ENCODE results near the gene MBP.

Gene MBP

DNA sequence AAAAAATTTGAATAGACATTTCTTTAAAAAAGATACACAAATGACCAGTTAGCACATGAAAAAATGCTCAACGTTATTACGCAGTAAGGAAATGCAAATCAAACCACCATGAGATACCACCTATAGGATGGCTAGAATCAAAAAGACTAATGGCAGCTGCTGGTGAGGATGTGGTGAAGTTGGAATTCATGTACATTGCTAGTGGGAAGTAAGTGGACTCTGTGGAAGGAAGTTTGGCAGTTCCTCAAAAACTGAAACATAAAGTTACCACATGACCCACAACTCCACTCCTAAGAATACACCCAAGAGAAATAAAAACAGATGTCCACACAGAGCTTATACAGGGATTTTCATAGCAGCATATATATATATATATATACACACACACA is 51.2 kb downstream of the MBP start:
- TF ChIP-seq TCF12 (IDR thresholded peaks at IDR 0.05; ENCODE audit: low read depth) (no peak), CREB1 (IDR thresholded peaks at IDR 0.05; ENCODE audit: low read depth) (no peak), EGR1 (IDR thresholded peaks at IDR 0.05) (no peak), TAF1 (IDR thresholded peaks at IDR 0.05; ENCODE audit: low read depth) (no peak), FOXM1 (IDR thresholded peaks at IDR 0.05; ENCODE audit: borderline replicate concordance, low read depth) (no peak), NFIC (IDR thresholded peaks at IDR 0.05) (no peak), TEAD4 (IDR thresholded peaks at IDR 0.05) (no peak), RAD21 (IDR thresholded peaks at IDR 0.05; ENCODE audit: low read depth) (no peak), YY1 (IDR thresholded peaks at IDR 0.05; ENCODE audit: low read depth) (no peak), ZBTB7A (IDR thresholded peaks at IDR 0.05; ENCODE audit: low read depth) (no peak), CEBPB (IDR thresholded peaks at IDR 0.05) (no peak), EP300 (IDR thresholded peaks at IDR 0.05; ENCODE audit: borderline replicate concordance) (no peak)
- TF ChIP-seq, protein P1, sequence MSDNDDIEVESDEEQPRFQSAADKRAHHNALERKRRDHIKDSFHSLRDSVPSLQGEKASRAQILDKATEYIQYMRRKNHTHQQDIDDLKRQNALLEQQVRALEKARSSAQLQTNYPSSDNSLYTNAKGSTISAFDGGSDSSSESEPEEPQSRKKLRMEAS (IDR thresholded peaks at IDR 0.05) = no peak
- TF ChIP-seq, protein P2, sequence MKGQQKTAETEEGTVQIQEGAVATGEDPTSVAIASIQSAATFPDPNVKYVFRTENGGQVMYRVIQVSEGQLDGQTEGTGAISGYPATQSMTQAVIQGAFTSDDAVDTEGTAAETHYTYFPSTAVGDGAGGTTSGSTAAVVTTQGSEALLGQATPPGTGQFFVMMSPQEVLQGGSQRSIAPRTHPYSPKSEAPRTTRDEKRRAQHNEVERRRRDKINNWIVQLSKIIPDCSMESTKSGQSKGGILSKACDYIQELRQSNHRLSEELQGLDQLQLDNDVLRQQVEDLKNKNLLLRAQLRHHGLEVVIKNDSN (IDR thresholded peaks at IDR 0.05) = no peak
- TF ChIP-seq, protein P3, sequence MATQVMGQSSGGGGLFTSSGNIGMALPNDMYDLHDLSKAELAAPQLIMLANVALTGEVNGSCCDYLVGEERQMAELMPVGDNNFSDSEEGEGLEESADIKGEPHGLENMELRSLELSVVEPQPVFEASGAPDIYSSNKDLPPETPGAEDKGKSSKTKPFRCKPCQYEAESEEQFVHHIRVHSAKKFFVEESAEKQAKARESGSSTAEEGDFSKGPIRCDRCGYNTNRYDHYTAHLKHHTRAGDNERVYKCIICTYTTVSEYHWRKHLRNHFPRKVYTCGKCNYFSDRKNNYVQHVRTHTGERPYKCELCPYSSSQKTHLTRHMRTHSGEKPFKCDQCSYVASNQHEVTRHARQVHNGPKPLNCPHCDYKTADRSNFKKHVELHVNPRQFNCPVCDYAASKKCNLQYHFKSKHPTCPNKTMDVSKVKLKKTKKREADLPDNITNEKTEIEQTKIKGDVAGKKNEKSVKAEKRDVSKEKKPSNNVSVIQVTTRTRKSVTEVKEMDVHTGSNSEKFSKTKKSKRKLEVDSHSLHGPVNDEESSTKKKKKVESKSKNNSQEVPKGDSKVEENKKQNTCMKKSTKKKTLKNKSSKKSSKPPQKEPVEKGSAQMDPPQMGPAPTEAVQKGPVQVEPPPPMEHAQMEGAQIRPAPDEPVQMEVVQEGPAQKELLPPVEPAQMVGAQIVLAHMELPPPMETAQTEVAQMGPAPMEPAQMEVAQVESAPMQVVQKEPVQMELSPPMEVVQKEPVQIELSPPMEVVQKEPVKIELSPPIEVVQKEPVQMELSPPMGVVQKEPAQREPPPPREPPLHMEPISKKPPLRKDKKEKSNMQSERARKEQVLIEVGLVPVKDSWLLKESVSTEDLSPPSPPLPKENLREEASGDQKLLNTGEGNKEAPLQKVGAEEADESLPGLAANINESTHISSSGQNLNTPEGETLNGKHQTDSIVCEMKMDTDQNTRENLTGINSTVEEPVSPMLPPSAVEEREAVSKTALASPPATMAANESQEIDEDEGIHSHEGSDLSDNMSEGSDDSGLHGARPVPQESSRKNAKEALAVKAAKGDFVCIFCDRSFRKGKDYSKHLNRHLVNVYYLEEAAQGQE (IDR thresholded peaks at IDR 0.05; ENCODE audit: low read depth) = no peak

DNA sequence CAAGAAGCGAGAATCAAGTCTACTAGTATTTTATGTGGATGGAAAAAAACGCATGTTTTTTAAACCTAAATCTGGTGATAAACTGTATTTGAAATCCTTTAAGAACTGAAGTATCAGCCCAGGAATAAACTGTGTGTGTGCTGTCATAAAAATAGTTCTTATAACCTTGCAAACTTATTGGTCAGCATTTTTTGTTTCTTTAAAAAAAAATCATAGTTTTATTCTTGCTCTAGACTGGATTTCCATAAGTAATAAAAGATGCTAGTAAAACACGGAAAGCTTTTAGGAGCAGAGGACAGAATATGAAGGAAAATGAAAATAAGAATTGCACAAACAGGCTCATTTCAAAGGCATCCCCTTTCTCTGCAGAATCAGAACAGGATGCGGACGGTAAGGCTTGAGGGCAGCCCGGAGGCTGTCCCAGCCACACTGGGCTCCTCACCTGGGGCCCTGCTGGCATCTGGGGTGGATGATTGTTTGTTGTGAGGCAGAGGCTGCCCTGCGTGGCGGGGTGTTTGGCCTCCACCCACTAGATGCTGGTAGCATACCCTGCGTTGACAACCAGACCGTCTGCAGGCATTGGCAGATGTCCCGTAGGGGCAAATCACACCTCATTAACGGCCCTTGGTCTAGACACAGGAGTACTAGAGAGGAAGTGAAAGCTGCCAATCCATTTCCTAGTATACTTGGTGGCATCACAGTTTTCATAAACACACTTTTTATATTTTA is 52.5 kb downstream of the MBP start:
- TF ChIP-seq EP300 (IDR thresholded peaks at IDR 0.05; ENCODE audit: borderline replicate concordance) (no peak), FOXM1 (IDR thresholded peaks at IDR 0.05; ENCODE audit: borderline replicate concordance, low read depth) (no peak), EGR1 (IDR thresholded peaks at IDR 0.05) (no peak), NFIC (IDR thresholded peaks at IDR 0.05) (no peak), YY1 (IDR thresholded peaks at IDR 0.05; ENCODE audit: low read depth) (no peak)
- TF ChIP-seq, protein P3 (IDR thresholded peaks at IDR 0.05; ENCODE audit: low read depth) = no peak

DNA sequence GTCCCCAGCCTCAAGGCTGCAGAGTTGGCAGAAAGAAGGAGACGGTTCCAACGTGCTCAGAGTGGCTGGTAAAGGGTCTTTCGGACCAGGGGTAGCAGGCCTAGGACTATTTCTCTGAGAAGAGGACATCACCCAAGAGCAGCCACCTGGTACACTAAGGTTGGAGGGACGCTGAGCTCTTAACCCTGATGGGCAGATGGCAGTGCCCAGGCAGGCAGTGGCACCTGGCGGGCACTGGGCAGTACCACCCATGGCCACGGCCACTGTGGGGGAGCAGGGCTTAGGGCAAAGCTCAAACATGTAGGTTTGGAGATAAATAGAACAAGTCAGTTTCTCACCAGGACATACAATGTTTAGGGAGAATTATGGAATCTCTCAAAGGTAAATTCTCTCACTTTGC is 53.5 kb downstream of the MBP start:
- TF ChIP-seq EP300 (IDR thresholded peaks at IDR 0.05; ENCODE audit: borderline replicate concordance) = no peak
- no peak for TF ChIP-seq NFIC (IDR thresholded peaks at IDR 0.05)
- TF ChIP-seq, protein P3 (IDR thresholded peaks at IDR 0.05; ENCODE audit: low read depth) = no peak
- TF ChIP-seq CEBPB (IDR thresholded peaks at IDR 0.05) = no peak
- no peak for TF ChIP-seq CREB1 (IDR thresholded peaks at IDR 0.05; ENCODE audit: low read depth)
- TF ChIP-seq, protein P1 (IDR thresholded peaks at IDR 0.05) = no peak
- no peak for TF ChIP-seq EGR1 (IDR thresholded peaks at IDR 0.05)
- TF ChIP-seq TEAD4 (IDR thresholded peaks at IDR 0.05) = no peak
- TF ChIP-seq ZBTB7A (IDR thresholded peaks at IDR 0.05; ENCODE audit: low read depth) = no peak
- TF ChIP-seq, protein P2 (IDR thresholded peaks at IDR 0.05) = no peak
- no peak for TF ChIP-seq TCF12 (IDR thresholded peaks at IDR 0.05; ENCODE audit: low read depth)
- TF ChIP-seq FOXM1 (IDR thresholded peaks at IDR 0.05; ENCODE audit: borderline replicate concordance, low read depth) = no peak
- TF ChIP-seq RAD21 (IDR thresholded peaks at IDR 0.05; ENCODE audit: low read depth) = no peak
- no peak for TF ChIP-seq TAF1 (IDR thresholded peaks at IDR 0.05; ENCODE audit: low read depth)
- TF ChIP-seq YY1 (IDR thresholded peaks at IDR 0.05; ENCODE audit: low read depth) = no peak

DNA sequence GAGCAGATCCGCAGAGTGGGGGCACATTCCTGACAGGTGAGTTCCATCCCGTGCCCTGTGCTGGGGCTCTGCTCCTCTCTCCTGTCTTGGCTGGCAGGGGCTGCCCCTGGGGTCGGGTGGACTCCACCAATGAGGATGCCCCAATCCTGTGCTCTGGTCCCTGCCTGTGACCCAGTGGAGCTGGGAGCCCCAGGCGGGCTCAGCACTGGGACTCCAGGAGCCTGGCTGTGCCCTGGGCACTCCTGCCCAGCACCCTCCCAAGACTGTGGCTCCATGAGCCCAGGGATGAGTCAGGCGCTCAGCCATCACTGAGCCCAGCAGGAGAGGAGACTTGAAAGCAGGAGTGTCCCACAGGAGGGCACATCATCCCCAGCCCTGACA is 53.9 kb downstream of the MBP start:
- TF ChIP-seq, protein P2 (IDR thresholded peaks at IDR 0.05) = no peak
- TF ChIP-seq TCF12 (IDR thresholded peaks at IDR 0.05; ENCODE audit: low read depth) = no peak
- no peak for TF ChIP-seq CEBPB (IDR thresholded peaks at IDR 0.05)
- TF ChIP-seq FOXM1 (IDR thresholded peaks at IDR 0.05; ENCODE audit: borderline replicate concordance, low read depth) = no peak
- TF ChIP-seq ZBTB7A (IDR thresholded peaks at IDR 0.05; ENCODE audit: low read depth) = no peak
- no peak for TF ChIP-seq TAF1 (IDR thresholded peaks at IDR 0.05; ENCODE audit: low read depth)
- no peak for TF ChIP-seq CREB1 (IDR thresholded peaks at IDR 0.05; ENCODE audit: low read depth)
- TF ChIP-seq, protein P3 (IDR thresholded peaks at IDR 0.05; ENCODE audit: low read depth) = no peak
- no peak for TF ChIP-seq TEAD4 (IDR thresholded peaks at IDR 0.05)
- TF ChIP-seq RAD21 (IDR thresholded peaks at IDR 0.05; ENCODE audit: low read depth) = no peak
- TF ChIP-seq, protein P1 (IDR thresholded peaks at IDR 0.05) = no peak
- no peak for TF ChIP-seq EGR1 (IDR thresholded peaks at IDR 0.05)
